GM18867 (cell line): Measurements from ENCODE around the gene B3GNT8.
"Not testable (repeated sequence)": the region's sequence is repeated elsewhere in the genome, so short reads cannot be mapped to it uniquely, and the experiment has no call there.

Experiments
- ATAC-seq: cut with Tn5 transposase; IDR thresholded peaks from one replicate; pipeline ENCODE4 v1.9.1; 2021; ENCODE audit warnings: mild to moderate bottlenecking, moderate library complexity; ENCODE audit not compliant: unreplicated experiment

B3GNT8 gene

GRCh38 chr19:41397086-41398049 is 29.8 kb downstream of the B3GNT8 start, which contains the start of the genes BCKDHA and EXOSC5:
BCKDHA (plus strand) TSS chr19:41397818; CDS start chr19:41397828, 10 bp downstream.
EXOSC5 (minus strand) TSS chr19:41397359; CDS start chr19:41397328, 31 bp downstream.
- peak; percentile 91 for ATAC-seq

GRCh38 chr19:41395355-41395754 is 31.8 kb downstream of the B3GNT8 start:
- ATAC-seq = no peak

GRCh38 chr19:41392775-41393174 is 34.4 kb downstream of the B3GNT8 start:
- no peak for ATAC-seq

- ATAC-seq = no peak
Observed at GRCh38 chr19:41391618-41392017, 35.6 kb downstream of the B3GNT8 start.

- ATAC-seq = no peak
Observed at GRCh38 chr19:41386442-41386841, 40.7 kb downstream of the B3GNT8 start.

- no peak for ATAC-seq
Observed at GRCh38 chr19:41384351-41384750, 42.8 kb downstream of the B3GNT8 start.

- ATAC-seq = not testable (repeated sequence)
Observed at GRCh38 chr19:41381536-41381935, 45.6 kb downstream of the B3GNT8 start.

GRCh38 chr19:41377977-41378709 is 49.0 kb downstream of the B3GNT8 start:
- peak; percentile 45 for ATAC-seq

- no peak for ATAC-seq
Observed at GRCh38 chr19:41376998-41377365, 50.2 kb downstream of the B3GNT8 start.

GRCh38 chr19:41376241-41376997 is 50.8 kb downstream of the B3GNT8 start, which contains the start of gene TMEM91:
TMEM91 (plus strand) TSS chr19:41376533; CDS start chr19:41378310, 1,777 bp downstream.
- no peak for ATAC-seq
